SKM-1 (cell line): ENCODE results near the gene DIAPH3.

Experiments used
- DNase-seq: peaks from one replicate; lab custom pipeline; 2025; ENCODE audit not compliant: unreplicated experiment; lab: John Stamatoyannopoulos, UW

Gene DIAPH3

GRCh38 chr13:59793107-59793506, 370.6 kb downstream of the DIAPH3 start:
- DNase-seq: no peak

- DNase-seq: no peak
These were observed 373.1 kb downstream of the DIAPH3 start for GRCh38 chr13:59790626-59791025.

- DNase-seq: no peak
These were observed 374.2 kb downstream of the DIAPH3 start for GRCh38 chr13:59789558-59789957.

- DNase-seq: no peak
These were observed 376.0 kb downstream of the DIAPH3 start for GRCh38 chr13:59787679-59788078.

GRCh38 chr13:59782696-59783095, 381.0 kb downstream of the DIAPH3 start:
- no peak for DNase-seq

GRCh38 chr13:59780058-59780457, 383.7 kb downstream of the DIAPH3 start:
- no peak for DNase-seq

GRCh38 chr13:59776924-59777690, 386.6 kb downstream of the DIAPH3 start:
- no peak for DNase-seq

- DNase-seq: no peak
These were observed 389.2 kb downstream of the DIAPH3 start for GRCh38 chr13:59774491-59774971.

GRCh38 chr13:59771272-59771671, 392.5 kb downstream of the DIAPH3 start:
- DNase-seq: peak; percentile 1

GRCh38 chr13:59770451-59770850, 393.3 kb downstream of the DIAPH3 start:
- DNase-seq: no peak

GRCh38 chr13:59766236-59766635, 397.5 kb downstream of the DIAPH3 start:
- no peak for DNase-seq

- no peak for DNase-seq
These were observed 408.0 kb downstream of the DIAPH3 start for GRCh38 chr13:59755632-59756290.

GRCh38 chr13:59754411-59754810, 409.3 kb downstream of the DIAPH3 start:
- no peak for DNase-seq

- DNase-seq: no peak
These were observed 412.9 kb downstream of the DIAPH3 start for GRCh38 chr13:59750860-59751259.

GRCh38 chr13:59748046-59748445, 415.7 kb downstream of the DIAPH3 start:
- DNase-seq: no peak

GRCh38 chr13:59747529-59747928, 416.2 kb downstream of the DIAPH3 start:
- DNase-seq: no peak

GRCh38 chr13:59746291-59746962, 417.3 kb downstream of the DIAPH3 start:
- DNase-seq: no peak

GRCh38 chr13:59745392-59745788, 418.3 kb downstream of the DIAPH3 start:
- DNase-seq: no peak

GRCh38 chr13:59744747-59745391, 418.9 kb downstream of the DIAPH3 start:
- no peak for DNase-seq

- DNase-seq: no peak
These were observed 420.5 kb downstream of the DIAPH3 start for GRCh38 chr13:59743195-59743594.

- no peak for DNase-seq
These were observed 421.3 kb downstream of the DIAPH3 start for GRCh38 chr13:59742467-59742866.
